Frontal cortex (tissue), 4 donors: ENCODE results near the gene MANBA. TPM values are rescaled to one million over a fixed set of nuclear protein-coding genes. Genes with fewer than 3 reads are reported as not detected.
"Not testable (repeated sequence)": the region's sequence is repeated elsewhere in the genome, so short reads cannot be mapped to it uniquely, and the experiment has no call there.

Experiments
- DNase-seq, 2 donors: peaks; one replicate each; pipeline ENCODE4 v3.0.0; 2012; ENCODE audit warnings: low spot score in 2 of 2
- FAIRE-seq: peaks from 2 replicates; lab custom pipeline; 2012; peaks lifted over from hg19 to GRCh38; lab: Jason Lieb, UNC
- total RNA-seq: library from RNA; depleted of rRNA; stranded (reverse); fragments of >200 nt; gene quantifications from one replicate; pipeline ENCODE4 v1.2.3, GENCODE V29; 2014
- donor health status: control.
- donor health status: control.
- donor health status: control.

Gene MANBA
- total RNA-seq, 1 donor from 2014 or later, result 35.5 TPM

DNA sequence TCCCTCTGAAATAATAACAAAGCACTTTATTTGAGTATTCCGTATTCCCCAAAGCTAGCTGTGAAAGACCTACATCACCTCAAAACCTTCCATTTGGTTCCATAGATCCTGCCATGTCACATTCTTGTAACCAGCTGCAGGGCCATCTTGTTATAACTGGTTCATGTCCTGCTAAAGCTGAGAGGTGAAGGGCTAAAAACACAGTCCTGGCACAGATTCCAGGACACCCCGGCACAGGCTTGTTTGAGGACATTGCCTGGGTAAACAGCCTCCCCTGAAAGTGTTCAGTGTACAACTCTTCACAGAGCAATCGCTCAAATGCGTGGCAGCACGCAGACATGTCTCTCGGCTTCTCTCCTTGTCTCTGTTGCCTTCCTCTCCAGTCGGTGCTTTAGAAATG is 129.2 kb downstream of the MANBA start:
- DNase-seq, result no peak
- no peak for FAIRE-seq

DNA sequence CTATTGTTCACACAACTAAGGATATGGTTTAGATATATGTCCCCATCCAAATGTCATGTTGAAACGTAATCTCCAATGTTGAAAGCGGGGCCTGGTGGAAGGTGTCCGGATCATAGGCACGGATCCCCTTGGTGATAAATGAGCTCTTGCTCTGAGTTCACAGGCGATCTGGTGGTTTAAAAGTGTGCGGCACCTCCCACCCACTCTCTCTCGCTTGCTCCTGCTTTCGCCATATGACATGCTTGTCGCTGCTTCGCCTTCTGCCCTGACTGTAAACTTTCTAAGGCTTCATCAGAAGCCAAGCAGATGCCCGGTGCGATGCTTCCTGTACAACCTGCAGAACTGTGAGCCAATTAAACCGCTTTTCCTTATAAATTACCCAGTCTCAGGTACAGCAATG is 131.1 kb downstream of the MANBA start:
- DNase-seq (no peak), FAIRE-seq (no peak)

DNA sequence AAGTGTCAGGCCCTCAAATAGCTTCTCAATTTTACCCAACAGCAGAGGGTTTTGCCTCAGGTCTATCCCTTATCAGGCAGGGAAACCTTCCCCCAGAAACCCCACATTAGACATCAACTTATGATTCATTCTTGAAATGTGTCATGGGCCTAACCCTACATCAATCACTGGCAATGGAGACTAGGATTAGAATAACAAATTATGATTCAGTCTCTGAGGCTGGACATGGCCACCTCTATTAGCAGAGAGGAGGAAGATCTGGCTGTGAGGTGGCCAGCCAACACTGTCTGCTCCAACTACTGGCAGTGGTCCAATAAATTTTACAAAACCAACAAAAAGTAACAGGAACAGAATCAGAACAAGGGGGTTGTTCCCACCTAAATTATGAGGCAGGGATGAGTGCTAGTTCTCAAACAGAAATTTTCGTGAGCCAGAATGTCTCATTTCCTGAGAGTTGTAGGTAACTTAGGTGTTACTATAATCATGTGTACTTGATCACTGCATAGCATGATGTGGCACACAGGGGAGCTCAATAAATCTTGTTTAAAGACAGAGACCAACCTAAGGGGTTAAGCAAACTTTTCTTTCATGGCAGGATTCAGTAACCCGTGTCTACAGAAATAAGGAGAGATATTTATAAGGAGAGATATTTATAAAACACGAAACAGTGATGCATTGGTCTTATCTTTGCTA is 132.8 kb downstream of the MANBA start:
- no peak for DNase-seq
- no peak for FAIRE-seq

DNA sequence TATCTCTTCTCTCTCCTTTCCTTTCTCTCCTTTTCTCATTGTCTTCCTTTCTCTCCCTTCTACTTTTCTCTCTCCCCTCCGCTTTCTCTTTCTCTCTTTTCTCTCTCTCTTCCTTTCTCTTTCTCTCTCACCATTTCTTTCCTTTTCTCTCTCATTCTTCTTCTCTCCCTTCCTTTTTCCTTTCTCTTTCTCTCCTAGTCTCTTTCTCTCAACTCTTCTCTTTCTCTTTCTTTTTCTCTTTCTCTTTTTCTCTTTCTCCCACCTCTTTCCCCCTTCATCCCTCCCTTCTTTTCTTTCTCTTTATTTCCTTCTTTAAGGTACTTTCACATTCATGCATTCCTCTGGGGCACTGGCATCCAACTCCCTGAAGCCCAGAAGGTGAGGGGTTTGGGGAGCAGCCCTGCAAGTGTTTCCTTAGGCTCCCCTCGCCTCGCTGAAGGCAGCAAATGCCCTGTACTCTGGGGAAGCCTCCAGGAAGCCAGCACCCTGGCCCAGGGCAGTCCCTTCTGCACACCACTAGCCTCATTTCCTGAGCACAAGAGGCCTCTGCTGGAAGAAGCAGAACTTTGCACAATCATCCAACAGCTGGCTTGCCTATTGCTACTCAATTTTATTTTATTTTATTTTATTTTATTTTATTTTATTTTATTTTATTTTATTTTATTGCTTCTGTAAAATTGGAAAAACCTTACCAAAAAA is 135.4 kb downstream of the MANBA start:
- FAIRE-seq (no peak), DNase-seq (no peak)

DNA sequence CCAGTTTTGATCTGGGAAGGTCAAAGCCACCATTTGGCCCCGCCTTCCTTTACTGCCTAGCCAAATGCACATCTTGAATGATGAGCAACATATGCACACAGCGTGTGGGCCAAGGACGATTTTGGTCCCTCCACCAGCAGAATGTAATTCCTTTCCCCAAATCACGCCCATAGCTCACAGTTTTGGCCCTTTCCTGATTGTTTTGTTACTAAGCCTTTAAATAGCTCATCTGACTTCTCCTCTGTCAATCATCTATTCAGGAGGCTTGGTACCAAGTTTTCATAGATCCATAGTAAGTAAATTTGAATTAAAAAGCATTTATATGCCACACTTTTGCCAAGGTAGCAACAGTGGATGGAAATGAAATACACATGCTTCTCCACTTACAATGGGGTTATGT is 136.3 kb downstream of the MANBA start:
- DNase-seq, result no peak
- no peak for FAIRE-seq

DNA sequence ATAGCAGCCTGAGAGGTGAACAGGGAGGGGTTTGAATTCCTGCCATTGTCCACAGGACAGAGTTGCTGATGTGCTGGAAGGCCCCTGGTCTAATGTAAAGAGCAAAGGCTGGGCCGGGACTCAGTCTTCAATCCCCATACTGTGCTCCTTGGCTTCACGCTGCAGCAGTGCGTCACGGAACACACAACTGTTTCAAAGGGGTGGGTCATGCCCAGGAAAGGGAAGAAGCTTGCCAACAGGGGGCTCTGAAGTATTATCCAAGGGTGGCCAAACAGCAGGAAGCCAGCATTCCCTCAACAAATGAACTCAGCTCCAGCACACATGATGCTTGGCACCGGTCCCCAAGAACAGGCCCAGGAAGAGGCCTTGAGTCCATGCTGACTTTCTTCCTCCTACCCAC is 137.1 kb downstream of the MANBA start:
- FAIRE-seq (no peak), DNase-seq (no peak)

DNA sequence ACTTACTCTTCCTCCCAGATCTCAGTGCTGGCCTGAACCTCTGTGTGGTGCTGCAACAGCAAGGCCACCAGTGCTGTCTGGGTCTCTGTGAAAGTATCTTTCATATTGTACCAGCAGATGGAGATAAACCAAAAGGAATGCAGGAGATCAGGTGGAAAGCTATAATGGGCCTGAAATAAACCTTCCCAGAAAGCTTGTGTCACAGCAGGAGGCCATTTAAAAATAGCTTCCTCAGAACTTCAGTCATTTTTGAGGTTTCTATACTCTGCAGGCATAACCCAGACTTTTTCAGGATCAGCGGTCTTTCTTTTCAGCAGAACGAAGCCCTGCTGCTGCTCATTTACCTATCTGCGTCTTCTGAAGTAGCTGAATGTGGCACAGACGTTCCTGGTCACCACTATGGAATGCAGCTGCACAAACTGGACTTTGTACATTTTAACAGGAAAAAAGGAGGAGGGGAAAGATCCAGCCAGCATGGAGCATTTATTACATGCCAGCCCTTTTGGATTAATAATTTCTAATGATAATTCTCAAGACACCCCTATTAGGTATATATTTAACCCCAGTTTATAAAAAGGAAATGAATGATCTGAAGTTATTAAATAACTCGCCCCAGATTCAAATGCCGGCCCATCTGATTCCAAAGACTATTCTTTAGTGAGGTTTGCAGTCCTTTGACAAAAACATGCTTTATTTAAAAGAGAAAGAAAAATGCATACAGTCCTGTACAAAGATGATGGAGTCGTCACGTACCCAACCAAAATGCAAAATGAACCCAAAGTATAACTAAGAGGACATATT is 139.9 kb downstream of the MANBA start:
- FAIRE-seq, result no peak
- peak; percentile 37 to 58 for DNase-seq

DNA sequence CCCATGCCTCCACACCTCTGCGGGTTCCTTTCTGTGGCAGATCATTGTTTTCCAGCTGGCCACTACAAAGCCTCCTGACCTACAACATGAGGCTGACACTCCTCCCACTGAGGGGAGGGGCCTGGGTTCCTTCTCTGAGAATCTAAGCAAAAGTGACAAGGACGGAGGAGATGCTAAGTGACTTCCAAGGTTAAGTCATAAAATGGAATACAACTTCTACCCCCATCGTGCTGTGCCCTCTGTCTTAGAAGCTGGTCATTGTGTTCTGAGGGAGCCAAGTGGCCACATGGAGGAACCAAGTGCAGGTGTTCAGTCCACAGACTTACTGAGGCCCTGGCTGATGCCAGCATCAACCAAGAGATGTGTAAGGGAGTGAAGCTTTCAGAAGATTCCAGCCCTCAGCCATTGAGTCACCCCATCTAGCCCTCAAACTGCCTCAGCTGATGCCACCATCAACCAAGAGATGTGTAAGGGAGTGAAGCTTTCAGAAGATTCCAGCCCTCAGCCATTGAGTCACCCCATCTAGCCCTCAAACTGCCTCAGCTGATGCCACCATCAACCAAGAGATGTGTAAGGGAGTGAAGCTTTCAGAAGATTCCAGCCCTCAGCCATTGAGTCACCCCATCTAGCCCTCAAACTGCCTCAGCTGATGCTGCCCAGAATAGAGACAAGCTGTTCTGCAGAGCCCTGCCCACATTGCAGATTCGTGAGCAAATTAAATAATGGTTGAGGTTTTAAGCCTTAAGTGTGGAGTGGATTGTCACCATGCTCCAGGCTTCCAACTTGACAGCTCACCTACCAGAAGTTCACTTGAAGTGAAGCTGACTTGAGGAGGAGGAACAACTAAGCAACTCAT is 140.8 kb downstream of the MANBA start:
- FAIRE-seq, DNase-seq: not testable (repeated sequence)

DNA sequence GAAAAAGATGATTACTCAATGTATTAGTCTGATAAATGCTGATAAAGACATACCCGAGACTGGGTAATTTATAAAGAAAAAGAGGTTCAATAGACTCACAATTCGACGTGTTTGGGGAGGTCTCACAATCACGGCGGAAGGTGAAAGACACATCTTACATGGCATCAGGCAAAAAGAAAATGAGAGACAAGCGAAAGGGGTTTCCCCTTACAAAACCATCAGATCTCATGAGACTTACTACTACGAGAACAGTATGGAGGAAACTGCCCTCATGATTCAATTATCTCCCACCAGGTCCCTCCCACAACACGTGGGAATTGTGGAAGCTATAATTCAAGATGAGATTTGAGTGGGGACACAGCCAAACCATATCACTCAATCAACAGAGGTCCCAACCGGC is 141.7 kb downstream of the MANBA start:
- FAIRE-seq, DNase-seq: not testable (repeated sequence)

DNA sequence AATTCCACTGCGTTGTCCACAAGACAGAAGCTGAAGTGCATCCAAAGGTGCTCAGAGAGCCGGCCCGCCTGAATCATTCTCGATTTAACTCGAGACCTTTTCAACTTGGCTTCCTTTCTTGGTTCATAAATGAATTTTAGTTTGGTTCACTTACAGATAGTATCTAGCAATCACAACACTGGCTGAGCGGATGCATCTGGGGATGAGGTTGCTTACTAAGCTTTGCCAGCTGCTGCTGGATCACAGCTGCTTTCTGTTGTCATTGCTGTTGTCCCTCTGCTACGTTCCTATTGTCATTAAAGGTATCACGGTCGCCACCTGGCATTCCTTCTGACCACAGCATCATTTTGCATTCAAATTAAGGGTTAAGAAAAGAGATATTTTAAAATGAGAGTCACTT is 144.1 kb downstream of the MANBA start:
- no peak for DNase-seq
- FAIRE-seq, result no peak

DNA sequence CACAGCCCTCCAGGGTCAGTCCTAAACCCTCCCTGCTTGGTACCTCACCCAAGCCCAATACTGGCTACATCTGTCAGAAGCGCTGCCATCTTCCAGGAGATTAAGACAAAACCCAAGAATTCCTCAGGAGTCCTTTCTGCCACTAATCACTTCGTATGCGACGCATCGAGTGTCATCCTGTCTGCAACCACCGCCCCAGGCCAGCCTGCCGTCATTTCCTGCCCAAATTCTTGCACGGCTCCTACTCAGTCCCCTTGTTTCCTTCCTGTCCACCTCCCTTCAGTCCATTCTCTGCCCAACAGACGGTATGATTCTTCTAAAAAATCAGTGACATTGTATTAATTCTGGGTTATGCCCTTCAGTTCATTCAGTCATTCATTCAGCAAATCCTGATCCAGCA is 146.0 kb downstream of the MANBA start:
- FAIRE-seq, result no peak
- DNase-seq, result no peak

DNA sequence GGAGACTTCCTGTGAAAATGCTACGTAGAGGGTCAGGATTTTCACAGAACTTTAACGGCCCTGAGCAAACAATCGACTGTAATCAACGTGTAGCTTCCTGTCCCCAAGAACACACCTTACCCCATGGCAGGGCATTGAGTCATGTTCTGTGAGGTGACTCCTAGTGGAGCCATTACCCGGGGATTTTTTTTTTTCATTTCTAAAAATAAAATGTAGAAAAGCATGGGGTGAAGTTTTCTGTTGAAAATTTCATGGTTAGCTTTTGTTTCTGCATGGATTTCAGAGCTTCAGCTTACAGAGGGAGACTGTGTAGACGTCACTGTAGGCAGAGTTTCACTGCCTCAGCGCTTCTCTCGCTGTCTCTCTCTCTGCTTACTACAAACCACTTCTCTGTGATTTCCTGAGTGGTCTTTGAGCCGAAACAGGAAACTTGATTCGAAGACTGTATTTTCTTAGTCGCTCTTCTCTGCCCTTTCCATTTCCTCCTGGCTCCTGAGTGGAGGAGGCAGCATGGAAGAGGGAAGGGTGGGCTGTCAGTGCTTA is 147.9 kb downstream of the MANBA start:
- no peak for DNase-seq
- FAIRE-seq, result no peak

DNA sequence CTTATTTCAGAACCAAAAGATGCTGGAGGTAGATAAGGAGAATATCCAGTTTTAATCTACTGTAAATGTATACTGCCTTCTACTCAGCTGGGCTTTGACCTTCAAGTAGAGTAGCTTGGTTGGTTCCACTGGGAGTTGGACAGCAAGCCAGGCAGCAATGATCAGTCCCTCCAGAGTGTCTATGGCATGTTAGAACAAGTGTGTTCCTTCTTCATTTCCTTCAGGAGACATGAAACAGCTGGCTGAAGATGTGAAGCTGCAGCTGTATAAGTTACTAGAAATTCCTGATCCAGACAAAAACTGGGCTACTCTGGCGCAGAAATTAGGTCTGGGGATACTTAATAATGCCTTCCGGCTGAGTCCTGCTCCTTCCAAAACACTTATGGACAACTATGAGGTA is 148.6 kb downstream of the MANBA start:
- DNase-seq (no peak), FAIRE-seq (no peak)

DNA sequence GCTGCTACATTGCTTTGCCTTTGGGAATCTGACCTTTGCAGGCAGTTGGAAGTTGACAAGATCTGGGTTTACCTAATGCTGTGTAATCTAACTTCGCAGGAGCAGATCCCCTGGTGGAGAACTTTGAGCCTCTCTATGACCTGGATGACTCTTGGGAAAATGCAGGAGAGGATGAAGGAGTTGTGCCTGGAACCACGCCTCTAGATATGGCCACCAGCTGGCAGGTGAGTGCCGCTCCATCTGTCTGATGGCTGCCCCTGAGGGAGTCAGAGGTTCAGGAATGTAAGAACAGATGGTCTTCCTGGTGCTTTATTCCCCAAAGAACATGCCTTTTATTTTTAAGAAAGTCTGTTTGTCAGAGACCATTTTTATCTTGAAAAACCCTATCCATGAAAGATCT is 150.3 kb downstream of the MANBA start:
- FAIRE-seq (no peak), DNase-seq (no peak)

DNA sequence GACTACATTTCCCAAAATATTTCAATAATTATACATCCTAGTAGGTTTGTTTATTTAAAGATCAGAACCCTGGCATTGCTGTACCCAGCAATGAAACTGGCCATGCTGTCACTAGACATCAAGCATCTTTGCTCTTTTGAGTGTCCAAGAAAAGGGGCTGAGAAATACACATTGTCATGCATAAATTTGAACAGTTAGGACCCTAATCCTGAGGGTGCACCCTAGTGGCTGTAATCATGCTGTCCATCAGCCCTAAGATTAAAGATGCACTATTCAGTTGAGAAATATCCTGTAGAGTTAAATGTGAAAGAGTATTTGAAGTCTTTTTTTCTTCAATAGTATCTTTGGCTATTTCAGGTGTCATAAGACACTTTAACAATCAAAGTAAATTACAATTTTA is 150.8 kb downstream of the MANBA start:
- DNase-seq (no peak), FAIRE-seq (no peak)

DNA sequence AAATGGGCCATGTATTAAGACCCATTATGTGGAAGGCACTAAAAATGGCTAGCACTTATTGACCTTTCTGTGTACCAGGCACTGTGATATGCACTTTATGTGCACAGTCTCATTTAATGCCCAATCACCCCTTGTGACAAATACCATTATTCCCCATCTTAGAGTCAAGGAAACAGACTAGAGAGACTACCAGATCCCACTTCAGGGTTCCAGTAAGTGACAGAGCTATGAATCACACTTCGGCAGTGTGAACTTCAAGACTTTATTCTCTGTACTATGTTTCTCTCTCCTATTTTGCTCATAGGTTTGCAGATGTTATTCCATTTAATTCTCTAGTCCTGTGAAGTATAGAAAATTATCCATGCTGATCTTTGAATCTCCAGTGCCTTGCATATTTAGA is 152.6 kb downstream of the MANBA start:
- no peak for DNase-seq
- no peak for FAIRE-seq

DNA sequence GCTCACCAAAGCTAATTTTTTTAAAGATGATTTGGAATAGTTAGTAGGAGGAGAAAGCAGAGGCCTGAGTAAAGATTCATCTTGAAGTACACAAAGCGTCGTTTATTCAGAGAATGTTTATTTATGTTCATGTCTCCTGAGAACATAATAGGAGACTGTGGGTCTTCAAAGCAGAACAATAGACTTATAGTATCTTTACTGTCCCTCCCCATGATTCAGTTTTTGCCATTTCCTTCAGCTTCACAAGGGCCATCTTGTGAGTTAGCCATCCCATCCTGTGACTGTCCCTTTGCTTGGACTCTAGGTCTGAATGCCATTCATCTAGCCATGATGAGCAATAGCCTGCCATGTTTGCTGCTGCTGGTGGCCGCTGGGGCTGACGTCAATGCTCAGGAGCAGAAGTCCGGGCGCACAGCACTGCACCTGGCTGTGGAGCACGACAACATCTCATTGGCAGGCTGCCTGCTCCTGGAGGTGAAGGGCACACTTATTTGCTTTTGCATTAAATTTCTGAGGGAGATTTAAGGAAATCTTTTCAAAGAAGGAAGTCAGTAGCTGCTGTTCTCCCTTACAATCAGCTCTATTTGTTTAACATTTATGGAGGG is 153.8 kb downstream of the MANBA start:
- FAIRE-seq, result no peak
- no peak for DNase-seq

DNA sequence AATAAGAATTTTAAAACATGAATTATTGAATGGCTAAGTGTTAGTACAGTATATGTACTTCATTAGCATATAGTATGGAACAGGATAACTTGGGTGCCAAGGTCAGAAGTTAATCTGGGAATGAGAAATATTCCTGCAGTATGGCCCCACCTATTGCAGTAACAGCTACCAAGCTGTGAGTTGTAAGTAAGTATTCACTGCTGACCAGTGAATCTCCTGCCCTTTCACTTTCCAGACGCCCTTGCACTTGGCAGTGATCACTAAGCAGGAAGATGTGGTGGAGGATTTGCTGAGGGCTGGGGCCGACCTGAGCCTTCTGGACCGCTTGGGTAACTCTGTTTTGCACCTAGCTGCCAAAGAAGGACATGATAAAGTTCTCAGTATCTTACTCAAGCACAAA is 154.5 kb downstream of the MANBA start:
- FAIRE-seq, result no peak

DNA sequence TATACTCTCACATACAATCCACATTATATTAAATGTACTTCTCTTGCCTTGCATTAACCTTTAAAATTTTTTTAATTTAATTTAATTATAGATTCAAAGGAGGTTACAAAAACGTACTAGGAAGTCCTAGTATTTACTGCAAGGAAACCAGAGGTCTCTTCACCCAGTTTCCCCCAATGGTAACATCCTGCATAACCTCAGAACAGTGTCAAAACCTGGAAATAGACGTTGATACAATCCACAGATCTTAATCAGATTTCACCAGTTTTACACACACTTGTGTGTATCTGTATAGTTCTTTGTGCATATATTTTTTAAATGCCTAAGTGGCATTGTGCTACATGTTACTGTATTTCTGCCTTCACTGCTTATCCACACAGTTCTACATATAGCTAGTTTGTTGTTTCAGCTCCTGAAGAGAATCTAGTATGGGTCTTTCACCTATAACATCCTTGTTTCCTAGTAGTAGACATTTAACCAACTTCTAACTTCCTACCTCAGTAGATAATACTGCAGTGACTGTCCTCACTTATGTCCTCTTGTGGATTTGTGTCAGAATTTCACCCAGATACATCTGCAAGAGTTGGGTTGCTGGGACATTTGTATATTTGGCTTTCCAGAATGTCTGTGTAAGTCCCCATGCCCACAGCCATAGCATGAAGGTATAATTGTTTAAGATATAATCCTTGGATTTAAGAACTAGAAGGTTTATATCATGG is 156.4 kb downstream of the MANBA start:
- no peak for DNase-seq
- FAIRE-seq, result no peak

More for the DNA sequence above, 154.5 kb downstream of the MANBA start:
- no peak for DNase-seq
